CD4-positive, alpha-beta T cell treated with Interleukin-6 for 4 hours (primary cell): Measurements from ENCODE around the gene SLC26A3.
A peak's percentile ranks its signal among the peaks of the same experiment; 100 is the strongest.

ENCODE experiments used
- DNase-seq: peaks from one replicate; pipeline ENCODE4 v3.0.0-alpha.2; 2020; ENCODE audit warnings: mixed read lengths

The SLC26A3 gene

GRCh38 chr7:107743567-107744344 is 59.3 kb downstream of the SLC26A3 start, which contains the start of gene CBLL1:
CBLL1 (plus strand) TSS chr7:107744142; CDS start chr7:107744164, 22 bp downstream.
- peak; percentile 97 for DNase-seq

- DNase-seq, result no peak
These were observed 60.1 kb downstream of the SLC26A3 start for GRCh38 chr7:107742678-107743566.

- DNase-seq, result no peak
These were observed 74.7 kb downstream of the SLC26A3 start for GRCh38 chr7:107728276-107728675.

- DNase-seq, result no peak
These were observed 76.5 kb downstream of the SLC26A3 start for GRCh38 chr7:107726356-107727130.

DNA sequence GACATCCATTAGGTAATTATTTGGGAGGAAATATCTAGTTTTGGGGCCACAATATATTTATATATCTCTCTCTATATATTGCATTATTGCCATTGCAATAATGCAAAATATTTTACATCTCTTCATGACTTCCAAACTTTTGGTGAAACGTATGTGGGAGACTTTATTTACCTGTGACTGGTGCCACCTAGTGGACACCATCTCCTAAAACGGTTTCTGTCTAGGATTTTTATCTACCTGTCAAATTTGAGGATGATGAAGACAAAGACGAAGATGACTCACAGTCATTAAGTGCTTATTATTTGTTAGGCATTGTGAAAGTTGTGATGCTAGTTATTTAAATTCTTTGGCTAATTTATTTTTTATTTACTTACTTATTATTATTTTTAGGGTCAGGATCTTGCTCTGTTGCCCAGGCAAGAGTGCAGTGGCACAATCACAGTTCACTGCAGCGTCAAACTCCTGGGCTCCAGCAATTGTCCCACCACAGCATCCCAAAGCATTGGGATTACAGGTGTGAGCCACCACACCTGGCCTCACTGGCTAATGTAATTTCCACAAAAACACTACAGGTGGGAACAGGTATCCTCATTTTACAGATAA is 77.8 kb downstream of the SLC26A3 start:
- DNase-seq, result peak; percentile 66

DNA sequence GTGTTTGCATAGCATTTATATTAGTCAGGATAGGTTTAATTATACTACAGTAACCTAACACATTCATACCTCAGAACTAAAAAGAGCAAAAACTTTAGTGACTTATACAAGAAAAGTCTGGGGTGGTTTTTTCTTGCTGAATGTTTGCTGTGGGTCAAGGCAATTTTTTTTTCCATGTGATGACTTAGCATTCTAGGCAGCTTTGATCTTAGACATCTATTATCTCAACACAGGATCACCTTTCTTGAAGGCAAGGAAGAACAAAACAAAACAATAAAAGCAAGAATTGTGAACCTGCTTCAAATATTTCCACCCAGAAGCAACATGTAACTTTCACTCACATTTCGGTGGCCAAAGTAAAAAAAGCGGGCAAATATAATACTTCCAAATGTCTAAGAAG is 79.8 kb downstream of the SLC26A3 start:
- DNase-seq, result no peak

DNA sequence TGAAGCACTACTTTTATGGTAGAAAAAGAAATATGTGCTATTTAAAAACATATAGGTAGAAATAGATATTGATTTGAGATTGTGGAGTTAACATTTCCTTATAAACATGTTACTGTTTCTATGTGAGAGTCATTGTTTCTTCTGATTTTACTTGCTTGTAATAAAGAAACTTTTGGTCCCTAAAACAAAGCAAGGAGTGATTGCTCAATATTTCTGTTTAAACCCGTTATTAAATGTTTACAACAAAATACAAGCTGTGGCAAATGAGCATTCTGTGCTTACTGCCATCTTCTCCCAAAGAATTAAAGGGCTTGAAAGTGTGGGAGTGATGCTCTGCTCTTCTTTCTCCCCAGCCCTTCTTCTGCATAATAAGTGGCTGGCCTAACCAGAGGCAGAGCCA is 81.7 kb downstream of the SLC26A3 start:
- no peak for DNase-seq

DNA sequence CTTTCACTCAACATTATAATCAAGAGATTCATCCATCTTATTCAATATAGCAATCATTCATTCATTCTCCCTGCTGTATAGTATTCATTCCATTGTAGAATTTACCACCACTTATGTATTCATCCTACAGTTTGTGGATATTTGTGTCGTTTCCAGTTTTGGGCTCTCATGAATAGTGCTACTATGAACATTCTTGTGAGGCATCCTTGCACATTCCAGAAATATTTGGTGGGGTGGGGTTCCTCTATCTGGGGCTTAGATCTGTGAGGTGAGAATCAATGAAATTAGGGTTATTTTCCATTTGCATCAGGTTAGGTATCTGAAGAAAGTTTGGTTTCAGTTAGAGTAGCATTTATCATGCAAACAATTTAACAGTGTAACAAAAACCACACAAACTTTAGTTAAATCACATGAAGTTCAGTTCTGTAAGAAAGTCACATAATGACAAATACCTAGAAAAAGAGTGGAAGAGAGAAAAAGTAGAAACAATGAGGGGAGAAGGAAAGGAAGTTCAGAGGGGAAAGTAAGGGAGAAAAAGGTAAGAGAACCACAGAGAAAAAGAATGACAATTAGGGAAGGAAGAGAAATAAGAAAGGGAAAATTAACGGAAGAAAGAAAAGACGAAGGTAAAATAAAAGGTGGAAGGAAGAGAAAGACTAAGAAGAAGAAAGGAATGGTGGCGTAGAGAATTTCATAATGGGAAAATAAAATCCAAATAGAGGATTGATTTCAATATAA is 84.4 kb downstream of the SLC26A3 start:
- no peak for DNase-seq

GRCh38 chr7:107715531-107715930 is 87.5 kb downstream of the SLC26A3 start:
- no peak for DNase-seq
